GM21515 (cell line): ENCODE results near the gene MTERF1.
"Not testable (repeated sequence)": the region's sequence is repeated elsewhere in the genome, so short reads cannot be mapped to it uniquely, and the experiment has no call there.

ENCODE experiments used
- ATAC-seq: cut with Tn5 transposase; IDR thresholded peaks from one replicate; pipeline ENCODE4 v1.9.1; 2021; ENCODE audit not compliant: unreplicated experiment

MTERF1 gene

DNA sequence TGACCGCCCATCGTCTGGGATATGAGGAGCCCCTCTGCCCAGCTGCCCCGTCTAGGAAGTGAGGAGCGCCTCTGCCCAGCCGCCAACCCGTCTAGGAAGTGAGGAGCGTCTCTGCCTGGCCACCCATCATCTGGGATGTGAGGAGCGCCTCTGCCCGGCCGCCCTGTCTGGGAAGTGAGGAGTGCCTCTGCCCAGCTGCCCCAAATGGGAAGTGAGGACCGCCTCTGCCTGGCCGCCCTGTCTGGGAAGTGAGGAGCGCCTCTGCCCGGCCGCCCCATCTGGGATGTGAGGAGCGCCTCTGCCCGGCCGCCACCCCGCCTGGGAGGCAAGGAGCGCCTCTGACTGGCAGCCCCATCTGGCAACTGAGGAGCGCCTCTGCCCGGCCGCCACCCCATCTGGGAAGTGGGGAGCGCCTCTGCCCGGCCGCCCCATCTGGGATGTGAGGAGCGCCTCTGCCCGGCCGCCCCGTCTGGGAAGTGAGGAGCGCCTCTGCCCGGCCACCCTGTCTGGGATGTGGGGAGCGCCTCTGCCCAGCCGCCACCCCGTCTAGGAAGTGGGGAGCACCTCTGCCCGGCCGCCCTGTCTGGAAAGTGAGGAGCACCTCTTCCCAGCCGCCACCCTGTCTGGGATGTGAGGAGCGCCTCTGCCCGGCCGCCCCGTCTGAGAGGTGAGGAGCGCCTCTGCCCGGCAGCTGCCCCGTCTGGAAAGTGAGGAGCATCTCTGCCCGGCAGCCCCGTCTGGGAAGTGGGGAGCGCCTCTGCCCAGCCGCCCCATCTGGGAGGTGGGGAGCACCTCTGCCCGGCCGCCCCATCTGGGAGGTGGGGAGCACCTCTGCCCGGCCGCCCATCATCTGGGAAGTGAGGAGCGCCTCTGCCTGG, 7.1 kb upstream of the MTERF1 start:
- not testable (repeated sequence) for ATAC-seq

DNA sequence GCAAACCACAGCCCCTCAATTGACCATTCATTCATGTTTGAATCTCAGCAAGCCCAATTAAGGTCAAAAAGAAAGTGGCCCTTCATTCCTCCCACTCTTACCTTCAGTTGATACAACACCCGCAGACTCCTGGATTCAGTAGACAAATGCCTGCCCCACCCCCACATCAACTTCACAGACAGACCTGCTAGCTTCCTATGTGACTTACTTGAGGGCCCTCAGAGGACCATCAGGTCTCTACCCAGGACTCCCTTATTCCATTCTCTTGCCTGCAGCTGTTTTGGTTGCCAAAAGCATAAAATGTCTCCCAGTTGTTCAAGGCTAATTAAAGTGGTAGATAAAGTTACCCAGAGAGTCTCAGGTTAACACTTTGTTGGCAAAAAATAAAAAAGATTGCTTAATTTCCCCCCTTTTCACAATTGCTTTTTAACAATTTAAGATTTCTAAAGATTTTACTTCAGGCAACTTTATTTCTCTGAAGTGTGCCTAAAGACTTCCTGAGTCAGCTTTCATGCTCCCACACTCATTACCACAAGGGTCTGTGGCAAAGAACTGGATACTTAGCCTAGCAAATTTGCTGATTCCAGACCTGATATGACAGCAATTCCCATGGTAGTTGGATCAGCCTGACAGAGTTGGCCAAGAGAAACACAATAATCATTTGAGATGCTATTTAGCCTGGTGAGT, 3.3 kb upstream of the MTERF1 start:
- no peak for ATAC-seq

DNA sequence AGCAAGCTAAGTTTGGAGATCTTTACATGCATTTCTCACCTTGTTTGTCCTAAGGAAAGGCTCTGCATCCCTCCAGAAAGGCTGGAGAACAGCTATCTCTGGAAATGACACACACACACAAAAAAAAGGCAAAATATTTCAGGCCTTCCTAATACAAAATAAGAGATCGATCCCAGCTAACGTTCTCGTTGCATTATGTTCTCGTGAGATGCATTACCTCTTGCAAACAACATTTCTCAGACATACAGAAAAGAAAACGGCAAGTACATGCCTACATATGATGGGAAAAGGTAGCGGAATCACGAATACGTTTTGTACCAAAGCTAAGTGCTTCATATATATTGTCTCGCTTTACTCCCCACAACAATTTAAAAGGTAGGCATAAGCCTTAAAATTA, 488 bp downstream of the MTERF1 start:
- peak; percentile 10 for ATAC-seq

DNA sequence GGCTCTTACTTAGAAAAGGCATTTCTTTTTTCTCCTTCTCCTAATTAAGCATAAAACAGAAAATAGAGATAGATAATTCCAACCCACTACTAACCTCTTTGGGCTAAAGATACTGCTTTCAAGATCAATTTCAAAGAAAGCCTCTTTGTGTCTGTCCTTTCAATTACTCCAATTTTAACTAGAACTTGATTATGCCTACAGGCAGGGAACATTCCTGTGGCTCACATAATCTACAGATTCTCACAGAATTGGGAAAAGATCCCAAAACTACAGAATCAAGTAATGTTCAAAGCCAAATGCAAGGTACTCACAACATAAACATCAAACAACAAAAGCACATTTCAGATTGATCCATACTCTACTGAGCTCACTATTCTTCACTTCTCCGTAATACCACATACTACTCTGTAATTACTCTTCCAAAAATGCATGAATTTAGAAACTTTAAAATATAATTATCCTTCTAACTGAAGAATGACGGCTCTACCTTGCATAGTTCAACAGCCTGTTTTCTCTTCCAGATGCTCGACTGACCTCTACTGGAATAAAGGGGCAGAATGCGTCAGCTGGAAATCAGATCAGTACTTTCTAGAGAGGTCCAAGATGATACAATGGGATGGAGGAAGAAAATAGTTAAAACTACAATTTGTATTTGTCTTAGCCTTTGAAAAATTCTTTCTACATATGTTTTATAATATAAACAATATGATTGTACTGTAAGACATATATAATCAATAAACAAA, 3.9 kb downstream of the MTERF1 start:
- no peak for ATAC-seq

DNA sequence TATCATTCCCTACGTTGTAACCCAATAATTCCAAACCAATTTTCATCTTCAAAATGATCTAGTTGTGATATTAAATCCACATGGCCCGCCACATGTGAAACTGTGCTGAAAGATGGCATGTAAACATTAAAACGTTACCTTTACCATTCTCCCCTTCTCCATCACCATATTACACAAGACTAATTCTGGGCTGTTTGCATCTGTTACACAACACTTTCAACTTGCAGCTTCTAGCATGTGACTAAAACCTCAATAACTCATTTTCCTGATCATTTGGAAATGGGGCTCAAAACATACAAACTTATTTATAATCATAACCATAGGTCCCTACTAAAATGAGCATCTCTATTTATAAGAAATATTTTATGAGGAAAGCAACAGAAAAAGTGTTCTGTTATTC, 4.7 kb downstream of the MTERF1 start:
- no peak for ATAC-seq

DNA sequence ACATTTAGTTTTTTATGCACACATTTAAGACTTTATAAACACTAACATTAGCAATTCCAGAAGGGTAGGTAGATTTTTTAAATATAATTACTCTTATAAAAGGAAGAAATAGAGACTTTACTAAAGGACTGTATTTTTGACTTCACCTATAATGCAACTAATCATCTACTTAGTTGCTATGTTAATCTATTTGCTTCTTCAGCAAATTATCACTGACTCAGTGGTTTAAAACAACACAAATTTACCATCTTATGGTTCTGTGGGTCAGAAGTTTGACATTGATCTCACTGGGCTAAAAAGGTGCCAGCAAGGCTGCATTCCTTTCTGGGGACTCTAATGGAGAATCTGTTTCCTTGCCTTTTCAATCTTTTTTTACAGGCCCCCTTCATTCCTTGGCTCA, 7.6 kb downstream of the MTERF1 start:
- no peak for ATAC-seq

DNA sequence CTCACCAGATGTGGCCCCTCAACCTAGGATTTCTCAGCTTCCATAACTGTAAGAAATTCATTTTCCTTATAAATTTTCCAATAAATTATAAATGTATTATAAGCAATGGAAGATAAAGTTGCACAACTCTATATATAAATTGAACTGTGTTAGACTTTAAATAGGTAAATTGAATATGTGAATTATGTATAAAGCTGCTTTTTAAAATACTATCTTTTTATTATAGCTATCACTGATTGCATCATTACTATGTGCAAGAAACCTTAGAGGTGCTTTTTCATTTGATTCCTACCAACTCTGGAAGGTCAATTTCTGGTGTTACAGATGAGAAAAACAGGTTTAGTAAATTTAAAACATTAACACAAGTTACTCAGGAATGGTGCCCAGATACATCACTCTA, 8.4 kb downstream of the MTERF1 start:
- no peak for ATAC-seq

DNA sequence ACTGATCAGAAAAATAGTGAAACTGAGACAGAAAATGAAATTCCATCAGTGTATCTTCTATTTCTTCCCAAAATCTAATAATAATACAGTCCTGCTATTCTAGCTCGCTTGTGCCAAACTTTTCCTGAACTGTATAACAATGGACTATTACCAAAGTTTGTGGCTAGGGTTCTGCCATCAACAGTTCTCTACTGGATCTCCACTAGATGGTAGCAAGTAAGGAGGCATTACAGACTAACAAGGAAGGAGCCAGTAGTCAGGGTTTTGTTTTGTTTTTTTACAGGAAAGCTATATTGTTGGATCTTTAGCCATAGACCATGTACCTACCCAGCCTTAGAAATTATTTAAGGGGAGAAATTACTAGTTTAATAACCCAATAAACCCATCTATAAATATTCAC, 10.8 kb downstream of the MTERF1 start:
- no peak for ATAC-seq

DNA sequence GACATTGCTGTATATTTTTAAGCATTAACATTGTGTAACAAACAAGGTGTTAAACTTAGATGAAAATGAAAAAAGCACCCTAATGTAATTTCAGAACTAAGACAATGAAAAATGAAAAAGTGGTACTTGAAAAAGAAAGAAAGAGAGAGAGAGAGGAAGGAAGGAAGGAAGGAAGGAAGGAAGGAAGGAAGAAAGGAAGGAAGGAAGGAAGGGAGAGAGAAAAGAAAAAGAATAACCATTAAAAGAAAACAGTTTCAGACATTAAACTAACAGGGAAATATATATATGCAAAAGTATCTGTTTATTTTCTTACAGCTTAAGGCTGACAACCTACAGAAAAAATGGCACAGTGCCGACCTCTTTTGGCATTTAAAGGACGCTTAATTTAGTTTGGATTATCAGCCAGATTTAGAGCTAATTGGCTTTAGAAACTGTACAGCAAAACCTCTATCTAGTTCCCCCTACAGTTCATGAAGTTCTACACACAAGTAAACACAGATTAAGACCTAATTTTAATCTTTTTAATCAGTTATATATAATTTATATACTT, 13.8 kb downstream of the MTERF1 start:
- no peak for ATAC-seq

DNA sequence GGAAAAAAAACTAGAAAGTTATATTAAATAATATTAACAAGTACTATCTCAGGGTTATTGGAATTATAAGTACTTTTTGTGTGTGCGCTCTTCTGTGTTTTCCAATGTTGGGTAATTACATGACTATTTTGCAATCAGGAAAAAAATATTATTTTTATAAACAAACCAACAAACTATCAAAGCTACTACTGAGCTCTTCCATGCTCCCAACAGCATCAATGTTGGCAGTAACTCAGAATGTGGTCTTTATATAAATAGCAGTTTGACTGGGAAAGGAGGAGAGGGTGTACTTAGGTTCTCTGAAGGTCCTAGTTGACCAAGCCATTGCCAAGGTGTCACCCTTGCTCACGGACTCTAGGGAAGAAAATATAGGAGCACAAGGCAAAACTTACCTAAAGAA, 15.0 kb downstream of the MTERF1 start:
- ATAC-seq = no peak

DNA sequence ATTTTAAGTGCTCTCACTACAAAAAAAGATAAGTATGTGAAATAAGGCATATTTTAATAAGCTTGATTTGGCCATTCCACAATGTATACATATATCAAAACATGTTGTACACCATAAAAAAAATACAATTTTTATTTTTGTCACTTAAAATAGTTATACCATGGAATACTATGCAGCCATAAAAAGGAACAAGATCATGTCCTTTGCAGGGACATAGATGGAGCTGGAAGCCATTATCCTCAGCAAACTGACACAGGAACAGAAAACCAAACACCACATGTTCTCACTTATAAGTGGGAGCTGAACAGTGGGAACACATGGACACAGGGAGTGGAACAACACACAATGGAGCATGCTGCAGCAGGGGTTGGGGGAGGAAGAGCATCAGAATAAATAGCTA, 15.9 kb downstream of the MTERF1 start:
- ATAC-seq = not testable (repeated sequence)

DNA sequence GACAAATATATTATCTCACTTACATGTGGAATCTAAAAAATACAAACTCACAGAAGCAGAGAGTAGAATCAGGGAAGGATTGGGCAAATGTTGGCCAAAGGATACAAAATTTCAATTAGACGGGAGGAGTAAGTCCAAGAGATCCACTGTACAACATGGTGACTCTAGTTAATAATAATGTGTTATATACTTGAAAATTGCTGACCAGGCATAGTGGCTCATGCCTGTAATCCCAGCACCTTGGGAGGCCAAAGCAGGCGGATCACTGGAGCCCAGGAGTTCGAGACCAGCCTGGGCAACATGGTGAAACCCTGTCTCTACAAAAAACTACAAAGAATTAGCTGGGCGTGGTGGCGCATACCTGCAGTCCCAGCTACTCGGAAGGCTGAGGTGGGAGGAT, 16.4 kb downstream of the MTERF1 start:
- no peak for ATAC-seq

DNA sequence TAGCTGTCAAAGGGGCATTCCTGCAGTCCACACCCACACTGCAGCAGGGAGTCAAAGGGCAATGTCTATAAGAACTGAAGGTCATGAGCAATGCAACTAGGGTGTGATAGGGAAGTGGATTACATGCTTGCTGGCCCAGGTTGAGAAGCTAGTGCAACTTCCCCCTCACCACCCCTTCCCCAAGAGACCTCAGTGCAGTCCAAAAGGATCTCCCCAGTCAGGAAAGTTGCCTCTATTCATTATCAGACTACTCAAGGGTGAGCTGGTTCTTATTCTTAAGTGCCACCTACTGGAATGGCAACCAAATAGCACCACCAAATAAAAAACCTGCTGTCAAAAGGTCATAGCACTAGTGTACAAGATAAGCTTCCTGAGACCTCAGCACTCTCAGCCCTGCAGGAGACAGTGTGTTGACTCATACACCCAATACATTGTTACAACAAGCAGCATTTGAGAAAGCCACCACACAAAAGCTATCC, 28.2 kb downstream of the MTERF1 start:
- peak; percentile 69 for ATAC-seq

DNA sequence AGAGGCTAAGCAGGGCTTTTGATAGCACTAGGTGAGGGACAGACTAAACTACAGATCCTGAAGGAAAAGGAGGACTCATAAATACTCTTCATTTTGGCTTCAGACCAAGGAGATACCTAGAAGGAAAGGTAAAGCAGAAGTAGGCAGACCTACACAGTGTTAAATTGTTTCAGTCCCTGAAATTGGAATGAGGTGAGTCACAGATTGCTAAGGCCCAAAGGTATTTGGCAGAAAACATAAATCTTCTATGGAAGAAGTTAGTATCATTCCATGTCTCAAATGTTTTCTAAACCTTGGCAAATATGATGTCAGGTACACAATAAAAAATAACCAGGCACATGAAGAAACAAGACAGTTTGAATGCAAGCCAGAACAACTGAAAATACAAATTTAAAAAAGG, 30.0 kb downstream of the MTERF1 start:
- no peak for ATAC-seq

DNA sequence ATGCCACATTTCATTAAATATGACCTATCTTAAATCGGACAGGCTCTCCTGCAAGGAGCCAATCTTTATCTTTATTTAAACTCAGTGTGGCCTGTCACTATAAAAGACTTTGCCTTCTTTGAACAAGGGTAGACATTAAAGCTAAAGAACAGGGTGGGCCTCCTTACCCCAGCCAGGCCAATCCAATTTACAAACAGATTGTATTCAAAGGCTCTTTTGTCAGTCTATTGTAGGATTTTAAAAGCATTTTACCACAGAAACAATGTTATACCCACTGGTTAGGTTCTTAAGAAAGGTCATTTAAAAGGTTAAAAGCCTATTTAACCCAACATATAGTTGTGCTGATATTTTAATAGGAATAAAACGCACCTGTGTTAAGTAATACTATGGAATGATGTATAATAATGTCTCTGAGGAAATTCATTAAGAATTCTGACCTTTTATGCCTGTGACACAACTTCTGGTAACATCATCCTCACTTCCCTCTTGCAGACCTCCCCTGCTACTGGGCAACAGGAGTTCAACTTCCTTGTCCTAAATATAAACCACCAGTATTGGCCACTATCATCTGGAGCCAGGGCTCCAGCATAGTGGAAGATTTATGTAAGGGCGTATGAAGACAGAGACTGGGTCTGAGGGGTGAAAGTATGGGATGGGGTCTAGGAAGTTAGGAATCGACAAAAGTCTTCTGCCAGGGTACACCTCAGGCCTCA, 32.5 kb downstream of the MTERF1 start:
- ATAC-seq = no peak

DNA sequence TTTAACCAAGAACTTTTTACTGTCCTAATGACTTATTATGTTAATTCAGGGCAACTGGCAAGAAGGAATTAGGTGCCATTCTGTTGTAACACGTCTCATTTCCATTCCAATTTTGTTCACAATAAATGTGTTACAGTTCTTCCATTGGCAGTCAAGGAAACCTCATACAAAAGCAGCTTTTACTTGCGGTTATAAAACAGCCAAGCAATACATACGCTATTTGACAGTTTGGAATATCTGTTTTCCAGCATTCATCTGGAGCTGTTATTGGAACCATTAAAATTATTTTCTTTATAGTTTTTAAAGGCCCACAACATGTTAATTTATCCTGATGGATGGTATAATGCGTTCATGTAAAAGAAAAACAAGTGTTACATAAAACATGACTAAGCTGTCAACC, 33.3 kb downstream of the MTERF1 start:
- ATAC-seq = no peak

DNA sequence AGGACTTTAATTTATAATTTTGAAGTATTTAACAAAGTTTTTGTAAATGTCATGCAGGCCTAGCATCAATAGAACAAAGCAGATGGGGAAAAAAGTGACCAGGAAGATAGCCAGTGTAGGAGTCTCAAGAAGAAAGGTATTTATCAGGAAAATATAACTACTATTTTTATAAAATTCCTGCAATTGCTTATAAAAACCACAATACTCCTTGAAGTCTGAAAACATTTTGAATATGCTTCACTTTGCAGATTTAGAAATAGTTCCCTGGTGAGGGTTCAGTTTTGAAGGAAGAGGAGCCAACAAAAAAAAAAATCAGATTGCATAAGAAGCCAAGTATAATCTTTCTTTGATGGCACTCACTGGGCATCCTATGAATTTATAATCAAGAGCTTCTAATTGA, 34.1 kb downstream of the MTERF1 start:
- no peak for ATAC-seq

DNA sequence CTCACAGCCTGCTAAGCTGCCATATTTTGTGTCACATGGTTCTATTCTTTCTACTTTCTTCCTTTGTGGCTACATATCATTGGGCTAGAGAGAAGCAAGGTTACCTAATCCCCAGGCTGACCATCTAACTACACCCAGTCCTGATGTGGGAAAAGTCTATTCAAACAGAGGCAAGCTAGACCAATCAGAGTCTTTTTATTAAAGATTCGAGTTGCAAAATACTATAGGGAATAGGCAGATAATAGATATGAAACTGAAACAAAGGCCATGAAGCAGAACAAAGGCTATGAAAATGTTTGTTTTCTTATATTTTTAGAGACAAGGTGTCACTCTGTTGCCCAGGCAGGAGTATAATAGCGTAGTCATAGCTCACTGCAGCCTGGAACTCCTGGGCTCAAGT, 36.7 kb downstream of the MTERF1 start:
- ATAC-seq = peak; percentile 89

DNA sequence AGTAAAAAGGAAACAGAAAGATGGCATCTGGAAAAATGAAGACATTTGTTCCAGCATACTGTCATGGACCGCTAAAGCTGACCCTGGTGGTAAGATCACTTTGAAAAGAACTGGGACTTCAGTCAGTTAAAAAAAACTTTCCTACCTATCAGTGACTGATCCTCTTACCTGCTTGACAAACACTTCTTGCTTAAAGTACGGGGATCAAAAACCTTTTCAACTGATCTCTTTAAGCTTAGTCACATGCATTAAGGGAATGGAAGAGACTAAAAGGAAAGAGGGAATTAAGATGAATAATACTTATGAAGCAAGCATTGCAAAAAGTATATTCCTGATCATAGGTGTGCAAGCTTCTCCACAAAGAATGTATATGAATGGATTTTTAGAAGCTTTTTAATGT, 42.1 kb downstream of the MTERF1 start:
- no peak for ATAC-seq

DNA sequence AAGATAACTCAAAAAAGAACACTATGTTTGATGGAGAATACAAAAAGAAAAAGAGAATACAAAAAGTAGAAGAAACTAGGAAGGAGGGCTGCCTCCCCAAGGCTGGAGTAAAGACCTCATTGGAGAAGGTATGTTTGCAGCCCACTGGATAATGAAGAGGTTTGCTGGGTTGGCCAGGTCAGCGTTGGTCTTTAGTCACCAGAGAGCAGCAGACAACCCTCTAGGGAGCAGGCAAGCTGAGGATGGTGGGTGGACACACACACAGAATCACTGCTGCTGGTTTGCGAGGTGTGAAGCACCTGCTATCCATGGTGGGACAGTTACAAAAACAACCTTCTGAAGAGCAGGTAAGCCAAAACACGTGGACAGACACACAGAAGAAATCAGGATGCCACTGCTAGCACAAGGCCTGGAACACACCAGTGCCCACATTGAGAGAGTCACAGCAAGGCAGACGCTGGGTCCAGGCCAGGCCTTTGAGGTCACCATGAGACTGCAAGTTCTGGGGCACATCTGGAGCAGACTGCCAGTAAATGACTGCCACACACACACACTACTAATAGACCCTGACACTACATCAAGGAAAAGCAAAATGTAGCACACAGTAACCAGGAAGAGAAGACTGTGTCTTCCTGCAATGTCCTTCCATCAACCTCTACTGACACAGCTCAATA, 43.0 kb downstream of the MTERF1 start:
- no peak for ATAC-seq
